HG03159 (cell line): ENCODE results near the gene ST6GAL1.
A peak's percentile ranks its signal among the peaks of the same experiment; 100 is the strongest.
"Not testable (repeated sequence)": the region's sequence is repeated elsewhere in the genome, so short reads cannot be mapped to it uniquely, and the experiment has no call there.

Experiments used
- ATAC-seq: cut with Tn5 transposase; IDR thresholded peaks from one replicate; pipeline ENCODE4 v1.9.1; 2021; ENCODE audit warnings: mild to moderate bottlenecking, moderate library complexity; ENCODE audit not compliant: unreplicated experiment

Gene ST6GAL1

DNA sequence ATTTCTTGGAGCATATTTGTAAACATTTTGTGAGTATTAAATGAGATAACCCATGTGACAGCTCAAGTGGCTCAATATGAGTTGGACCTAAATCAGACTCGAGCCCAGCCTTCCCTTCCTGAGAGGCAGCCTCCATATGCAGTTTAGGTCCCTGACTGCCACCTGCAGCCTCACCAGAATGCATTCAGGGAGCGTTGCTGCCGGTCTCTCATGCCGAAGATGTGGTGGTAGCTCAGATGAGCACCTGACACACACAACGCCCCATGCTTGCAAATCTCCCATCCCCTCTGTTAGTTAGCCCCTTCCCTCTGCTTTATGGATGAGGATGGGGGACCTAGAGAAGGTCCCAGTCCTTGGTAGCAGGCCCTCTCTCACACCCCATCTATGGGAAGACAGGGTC, 9.2 kb downstream of the ST6GAL1 start:
- ATAC-seq, result no peak

DNA sequence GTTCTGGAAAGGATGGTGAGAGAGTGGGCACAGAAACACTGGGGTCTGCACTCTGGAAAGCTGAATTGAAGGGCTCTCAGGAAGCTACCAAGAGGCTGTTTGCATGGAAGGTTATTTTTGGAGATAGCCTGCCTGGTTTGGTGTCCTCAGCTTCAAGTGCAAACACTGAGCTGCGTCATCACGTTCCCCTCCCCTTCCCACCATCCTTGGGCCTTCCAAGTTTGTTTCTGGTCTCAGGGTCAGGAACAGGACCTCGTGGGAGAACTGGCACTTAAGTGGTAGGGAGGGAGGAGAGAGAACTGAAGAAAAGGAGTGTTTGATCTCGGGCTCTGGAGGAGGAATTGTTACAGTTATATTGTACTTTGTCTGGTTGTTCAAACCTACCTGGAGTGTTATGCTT, 10.6 kb downstream of the ST6GAL1 start:
- no peak for ATAC-seq

DNA sequence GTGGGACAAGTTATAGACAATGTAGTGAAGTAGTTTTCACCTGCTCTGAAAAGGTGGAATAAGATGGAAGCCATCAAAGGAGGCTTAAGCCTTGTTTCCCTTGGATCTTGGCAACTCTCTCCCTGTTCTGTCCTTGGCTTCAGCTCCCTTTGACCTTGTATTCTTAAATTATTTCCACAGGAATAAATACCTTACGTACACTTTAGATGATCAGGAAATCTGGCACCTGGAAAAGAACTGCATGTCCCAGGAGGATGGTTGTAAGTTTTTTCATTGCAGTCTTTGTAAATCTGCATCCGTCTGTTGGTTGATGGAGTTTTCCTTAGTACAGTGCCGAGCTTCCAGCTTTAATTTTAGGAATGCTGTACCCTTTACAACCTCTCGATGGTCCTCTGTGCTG, 11.8 kb downstream of the ST6GAL1 start:
- ATAC-seq, result no peak

DNA sequence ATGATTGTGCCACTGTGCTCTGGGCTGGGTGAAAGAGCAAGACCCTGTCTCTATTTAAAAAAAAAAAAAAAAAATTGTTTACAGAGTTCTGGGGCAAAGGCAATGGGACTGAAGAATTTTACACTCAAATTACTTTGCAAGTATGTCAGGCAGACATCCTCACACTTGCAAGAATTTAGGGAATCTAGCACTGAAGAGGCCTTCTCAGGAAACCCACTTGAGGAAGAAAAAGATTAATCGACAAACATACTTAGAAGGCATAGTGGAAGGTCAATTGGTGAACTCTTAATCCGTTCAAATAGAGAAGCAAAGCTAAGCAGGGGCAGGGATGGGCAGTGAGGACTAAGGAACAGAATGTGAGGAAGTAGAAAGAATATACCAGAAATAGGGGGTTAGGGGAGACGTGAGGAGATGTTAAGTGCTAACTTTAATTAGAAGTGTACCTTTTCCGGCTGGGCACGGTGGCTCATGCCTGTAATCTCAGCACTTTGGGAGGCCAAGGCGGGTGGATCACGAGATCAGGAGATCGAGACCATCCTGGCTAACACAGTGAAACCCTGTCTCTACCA, 15.0 kb downstream of the ST6GAL1 start:
- no peak for ATAC-seq

DNA sequence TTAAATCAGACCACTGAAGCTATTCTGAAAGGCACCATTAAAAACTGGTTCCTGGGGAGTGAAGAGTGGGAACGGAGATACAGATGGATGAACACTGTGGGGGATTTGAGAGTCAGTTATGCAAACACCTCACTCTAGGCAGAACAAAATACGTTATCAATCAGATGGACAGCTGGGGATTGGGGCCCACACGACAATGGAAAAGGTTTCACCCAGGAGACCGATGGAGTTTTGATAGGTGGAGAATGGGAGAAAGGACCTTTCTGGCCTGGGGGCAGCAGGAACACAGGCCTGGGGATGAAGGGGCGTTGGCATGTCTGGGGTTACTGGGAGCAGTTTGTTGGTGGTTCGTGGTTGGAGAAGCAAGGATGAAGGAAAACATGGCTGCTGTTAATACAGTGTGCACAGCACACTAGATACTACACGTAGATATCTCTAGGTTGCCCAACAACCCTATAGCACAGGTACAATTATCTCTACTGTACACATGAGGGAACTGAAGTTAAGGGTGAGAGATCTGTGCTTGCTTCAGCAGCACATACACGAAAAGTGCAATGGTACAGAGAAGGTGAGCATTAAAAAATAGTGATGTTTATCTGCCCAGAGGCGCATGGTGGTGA, 16.5 kb downstream of the ST6GAL1 start:
- ATAC-seq, result peak; percentile 60

DNA sequence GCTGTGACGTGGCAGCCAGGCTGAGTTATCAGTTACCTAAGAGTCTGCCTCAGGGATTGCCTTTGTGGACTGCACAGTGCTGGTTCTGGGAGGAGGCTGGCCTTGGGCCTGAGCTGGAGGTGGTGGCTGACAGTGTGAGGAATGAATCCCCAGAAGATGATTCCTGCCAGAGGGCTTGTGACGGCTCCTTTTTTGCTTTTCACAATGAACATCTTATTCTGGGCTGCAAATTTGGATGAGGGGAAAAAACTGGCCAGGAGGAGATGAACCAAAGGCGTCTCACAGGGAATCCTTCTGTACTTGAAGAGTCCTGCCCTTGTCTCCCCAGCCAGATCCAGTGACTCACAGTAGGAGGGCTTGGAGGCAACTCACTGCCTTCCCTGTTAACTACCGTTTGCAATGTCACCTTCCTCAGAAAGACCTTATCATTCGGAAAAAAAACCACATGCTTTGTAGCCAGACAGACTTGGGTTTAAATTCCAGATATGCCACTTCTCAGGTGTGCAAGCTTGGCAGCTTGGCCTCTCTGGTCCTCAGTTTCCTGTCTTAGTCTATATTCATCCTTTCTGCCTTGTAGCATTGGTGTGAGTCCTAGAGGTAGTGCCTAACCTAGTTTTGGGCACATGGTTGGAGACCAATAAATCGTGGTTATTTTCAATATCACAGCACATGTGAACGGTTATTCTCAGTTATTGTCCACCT, 19.1 kb downstream of the ST6GAL1 start:
- no peak for ATAC-seq

DNA sequence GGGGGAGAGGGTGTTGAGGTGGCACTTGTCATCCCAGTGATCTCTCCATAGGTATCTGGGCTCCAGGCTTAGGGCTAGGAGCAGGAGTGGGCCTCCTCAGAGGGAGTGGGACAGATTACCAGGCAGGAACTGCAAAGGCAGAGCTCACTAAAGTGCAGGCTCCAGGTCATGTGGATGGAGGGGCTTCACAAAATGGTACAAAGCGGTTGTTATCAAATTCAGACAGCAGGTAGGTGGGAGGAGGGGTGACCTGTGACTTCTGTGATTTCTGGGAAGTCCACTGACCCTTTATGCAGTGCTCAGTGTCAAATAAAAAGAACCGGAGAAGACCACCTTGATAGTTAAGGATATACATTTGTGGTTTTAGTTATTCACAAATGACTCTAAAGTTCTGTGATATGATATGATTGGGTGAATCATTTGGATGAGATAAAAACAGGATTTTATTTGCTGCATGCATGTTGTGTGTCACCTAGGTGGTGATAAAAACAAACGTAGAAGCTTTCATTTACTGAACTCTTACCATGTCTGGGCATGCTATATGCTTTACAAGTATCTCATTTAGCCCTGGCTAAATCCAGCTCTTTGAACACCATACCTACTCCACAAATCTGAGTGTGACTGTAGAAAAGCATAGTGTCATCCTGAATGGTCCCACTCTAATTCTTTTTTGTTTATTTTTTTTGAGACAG, 20.2 kb downstream of the ST6GAL1 start:
- no peak for ATAC-seq

DNA sequence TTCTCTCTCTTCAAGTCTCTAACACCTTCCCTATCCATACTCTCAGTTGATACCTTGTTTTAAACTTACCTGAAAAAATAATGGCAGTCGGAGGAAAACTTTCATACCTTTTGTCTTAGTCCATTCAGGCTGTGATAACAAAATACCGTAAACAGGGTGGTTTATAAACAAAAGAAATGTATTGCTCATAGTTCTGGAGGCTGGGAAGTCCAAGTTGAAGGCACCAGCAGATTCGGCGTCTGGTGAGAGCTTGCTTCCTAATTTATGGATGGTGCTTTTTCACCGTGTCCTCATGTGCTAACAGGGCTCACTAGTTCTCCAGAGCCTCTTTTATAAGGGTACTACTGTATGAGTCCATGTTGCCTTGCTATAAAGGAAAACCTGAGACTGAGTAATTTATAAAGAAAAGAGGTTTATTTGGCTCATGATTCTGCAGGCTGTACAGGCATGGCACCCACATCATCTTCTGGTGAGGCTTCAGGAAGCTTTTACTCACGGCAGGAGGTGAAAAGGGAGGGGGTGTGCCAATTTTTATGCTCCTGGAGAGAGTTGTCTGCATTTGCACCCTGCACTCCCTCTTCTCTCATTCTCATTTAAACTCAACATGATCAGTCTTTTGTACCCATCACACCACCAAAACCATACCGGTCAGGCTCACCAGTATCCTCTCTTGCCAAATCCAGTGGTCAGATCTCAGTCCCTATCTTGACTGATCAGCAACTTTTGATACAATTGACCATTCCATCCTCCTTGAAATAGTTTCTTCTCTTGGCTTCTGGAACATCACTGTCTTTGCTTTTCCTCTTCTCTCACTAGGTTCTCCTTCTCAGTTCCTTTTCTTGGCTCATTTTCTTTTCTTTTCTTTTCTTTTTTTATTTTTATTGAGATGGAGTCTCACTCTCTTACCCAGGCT, 21.6 kb downstream of the ST6GAL1 start:
- ATAC-seq, result no peak

DNA sequence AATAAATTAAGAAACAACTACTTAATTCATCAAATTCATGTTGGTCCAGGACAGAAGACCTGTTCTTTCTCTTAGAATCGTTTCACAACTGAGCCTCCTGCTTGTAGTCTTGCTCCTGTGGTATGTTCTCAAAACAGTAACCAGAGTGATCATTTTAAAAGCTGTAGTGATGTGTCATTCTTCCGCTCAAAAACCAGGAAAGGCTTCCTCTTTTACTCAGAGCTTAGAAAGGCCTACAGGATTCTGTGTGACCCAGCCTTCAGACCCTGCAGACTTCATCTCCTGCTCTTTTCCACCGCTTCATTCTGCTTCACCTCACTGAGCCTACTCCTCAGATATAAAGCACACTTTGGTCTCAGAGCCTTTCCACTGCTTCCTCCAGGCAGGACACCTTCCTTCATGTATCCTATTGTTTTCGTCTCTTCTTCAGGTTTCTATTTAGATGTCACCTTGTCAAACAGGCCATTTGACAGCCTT, 22.7 kb downstream of the ST6GAL1 start:
- ATAC-seq, result no peak

DNA sequence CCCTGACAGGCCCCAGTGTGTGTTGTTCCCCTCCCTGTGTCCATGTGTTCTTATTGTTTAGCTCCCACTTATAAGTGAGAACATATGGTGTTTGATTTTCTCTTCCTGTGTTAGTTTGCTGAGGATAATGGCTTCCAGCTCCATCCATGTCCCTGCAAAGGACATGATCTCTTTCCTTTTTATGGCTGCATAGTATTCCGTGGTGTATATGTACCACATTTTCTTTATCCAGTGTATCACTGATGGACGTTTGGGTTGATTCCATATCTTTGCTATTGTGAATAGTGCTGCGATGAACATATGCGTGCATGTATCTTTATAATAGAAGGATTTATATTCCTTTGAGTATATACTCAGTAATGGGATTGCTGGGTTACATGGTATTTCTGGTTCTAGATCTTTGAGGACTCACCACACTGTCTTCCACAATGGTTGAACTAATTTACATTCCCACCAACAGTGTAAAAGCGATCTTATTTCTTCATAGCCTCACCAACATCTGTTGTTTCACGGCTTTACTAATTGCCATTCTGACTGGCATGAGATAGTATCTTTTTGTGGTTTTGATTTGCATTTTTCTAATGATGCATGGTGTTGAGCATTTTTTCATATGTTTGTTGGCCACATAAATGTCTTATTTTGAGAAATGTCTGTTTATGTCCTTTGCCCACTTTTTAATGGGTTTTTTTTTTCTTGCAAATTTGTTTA, 23.8 kb downstream of the ST6GAL1 start:
- not testable (repeated sequence) for ATAC-seq

DNA sequence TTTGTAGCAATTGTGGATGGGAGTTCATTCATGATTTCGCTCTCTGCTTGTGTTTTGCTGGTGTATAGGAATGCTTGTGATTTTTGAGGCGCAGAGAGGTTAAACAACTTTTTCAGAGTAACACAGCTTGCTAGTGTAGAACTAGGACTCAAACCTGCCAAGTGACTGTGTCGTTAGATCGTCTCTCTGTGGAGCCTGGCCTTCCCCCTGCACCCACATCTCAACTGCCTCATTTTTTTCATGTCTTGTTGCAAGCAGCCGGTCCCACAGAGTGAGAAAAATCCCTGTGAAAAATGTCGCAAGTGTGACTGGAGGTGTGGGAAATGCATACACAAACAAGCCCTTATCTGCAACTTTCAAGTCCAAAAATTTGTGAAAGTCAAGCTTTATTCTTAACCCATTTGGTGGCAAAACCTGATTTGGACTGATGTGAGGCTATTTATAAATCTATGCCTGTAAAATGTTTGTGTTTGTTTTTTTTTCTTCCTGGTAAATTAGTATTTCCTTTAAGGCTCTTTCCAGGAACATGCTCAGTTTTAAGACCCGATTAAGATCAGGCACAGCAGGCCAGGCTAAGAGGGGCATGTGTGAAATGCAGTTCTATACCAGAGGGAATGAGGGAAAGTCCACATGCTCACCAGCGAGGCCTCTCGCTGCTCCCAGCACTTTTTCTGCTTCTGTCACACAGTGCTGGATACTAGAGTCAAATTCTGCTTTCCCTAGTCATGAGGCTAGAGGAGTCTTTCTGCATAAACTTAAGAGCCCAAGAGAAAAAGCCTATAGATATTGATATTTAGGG, 25.8 kb downstream of the ST6GAL1 start:
- no peak for ATAC-seq

DNA sequence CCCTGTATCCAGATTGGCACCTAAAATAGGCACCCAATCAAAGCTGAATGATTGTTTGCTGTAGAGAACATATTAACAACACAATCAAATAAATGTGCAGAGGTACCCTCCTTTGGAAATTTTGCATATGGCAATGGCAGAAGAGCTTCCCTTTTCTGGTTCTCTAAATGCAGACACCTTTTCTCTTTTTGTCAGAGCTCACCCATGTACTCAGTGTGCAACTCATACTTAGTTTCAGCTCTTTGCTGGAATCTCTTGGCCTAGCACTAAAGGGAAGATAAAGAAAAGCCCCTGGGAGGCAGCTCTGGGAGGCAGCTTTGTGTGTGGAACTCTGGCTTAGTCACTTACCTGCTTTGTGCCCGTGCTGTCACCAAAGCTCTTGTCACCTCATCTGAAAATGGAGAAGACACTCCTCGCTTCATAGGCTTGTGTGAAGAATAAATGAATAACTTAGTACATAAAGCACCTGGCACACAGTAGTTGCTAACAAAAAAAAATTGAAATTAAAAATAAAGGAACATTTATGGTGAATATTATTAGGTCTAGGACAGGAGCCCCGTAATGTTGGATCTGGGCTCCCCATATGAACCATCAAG, 28.8 kb downstream of the ST6GAL1 start:
- no peak for ATAC-seq

DNA sequence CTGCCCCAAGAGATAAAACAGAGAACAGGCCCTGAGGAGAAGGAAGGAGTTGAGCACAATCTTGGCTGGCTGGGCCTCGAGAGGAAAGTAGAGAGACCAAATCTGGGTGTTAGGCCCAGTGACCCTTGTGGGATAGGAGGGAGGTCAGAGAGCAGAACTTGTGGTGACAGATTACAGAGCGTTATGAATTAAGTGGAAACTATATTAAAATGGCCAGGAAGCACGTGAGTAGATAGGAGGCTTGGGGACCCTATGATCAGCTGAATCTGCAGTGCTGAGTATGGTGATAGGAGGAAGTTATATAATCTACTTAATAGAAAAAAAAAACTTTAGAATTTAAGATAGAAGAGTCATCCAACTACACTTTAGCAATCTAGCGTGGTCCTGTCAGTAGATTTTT, 30.0 kb downstream of the ST6GAL1 start:
- no peak for ATAC-seq

DNA sequence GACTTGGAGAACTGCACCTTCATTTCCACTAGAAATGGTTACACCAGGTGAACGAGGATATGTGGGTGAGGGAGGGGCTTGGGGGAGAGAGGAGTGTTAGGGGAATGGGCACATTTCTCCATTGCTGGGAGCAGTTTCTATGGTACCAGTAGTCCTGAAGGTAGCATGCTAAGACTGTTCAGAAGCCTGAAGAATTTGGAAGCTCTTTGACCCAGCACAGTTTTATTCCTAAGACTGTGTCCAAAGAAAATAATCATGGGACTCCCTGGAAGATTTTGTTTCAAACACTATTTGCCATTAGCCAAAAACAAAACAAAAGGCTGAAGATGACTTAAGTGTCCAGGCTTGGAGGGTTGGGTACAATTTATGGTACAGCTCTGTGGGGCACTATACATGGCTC, 32.1 kb downstream of the ST6GAL1 start:
- ATAC-seq, result no peak

DNA sequence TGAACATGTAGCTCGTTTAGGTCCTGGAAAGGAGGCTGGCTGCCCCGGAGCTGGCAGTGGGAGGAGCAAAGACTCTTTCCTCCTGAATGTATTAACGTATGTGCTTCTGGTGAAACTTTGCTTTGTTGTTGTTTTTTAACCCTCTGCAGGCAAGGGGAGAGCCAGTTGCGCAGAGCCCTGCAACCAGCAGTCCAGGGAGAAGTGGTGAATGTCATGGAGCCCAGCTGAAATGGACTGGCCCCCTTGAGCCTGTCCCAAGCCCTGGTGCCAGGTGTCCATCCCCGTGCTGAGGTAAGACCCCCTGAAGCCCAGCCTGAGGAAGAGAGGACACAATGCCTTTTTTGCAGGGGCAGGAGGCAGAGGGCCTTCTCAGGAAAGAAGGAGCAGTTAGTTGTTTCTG, 33.3 kb downstream of the ST6GAL1 start:
- ATAC-seq, result no peak

DNA sequence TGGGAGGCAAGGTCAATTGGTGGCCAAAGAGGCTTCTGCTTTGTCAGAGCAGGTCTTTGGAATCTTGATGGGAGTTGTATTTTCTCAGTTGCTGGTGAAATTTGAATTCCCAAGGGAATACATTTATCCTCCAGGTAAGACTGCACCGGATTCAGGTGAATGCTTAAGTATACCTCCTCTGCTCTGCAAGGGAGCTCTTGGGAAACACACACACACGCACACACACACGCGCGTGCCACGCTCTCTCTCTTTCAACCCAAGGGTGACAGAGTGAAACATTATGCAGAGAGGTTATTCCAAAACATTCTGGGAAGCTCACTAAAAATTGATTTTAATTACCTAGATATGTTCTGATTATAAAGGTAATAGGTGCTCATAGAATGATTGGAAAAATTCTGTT, 33.7 kb downstream of the ST6GAL1 start:
- no peak for ATAC-seq

DNA sequence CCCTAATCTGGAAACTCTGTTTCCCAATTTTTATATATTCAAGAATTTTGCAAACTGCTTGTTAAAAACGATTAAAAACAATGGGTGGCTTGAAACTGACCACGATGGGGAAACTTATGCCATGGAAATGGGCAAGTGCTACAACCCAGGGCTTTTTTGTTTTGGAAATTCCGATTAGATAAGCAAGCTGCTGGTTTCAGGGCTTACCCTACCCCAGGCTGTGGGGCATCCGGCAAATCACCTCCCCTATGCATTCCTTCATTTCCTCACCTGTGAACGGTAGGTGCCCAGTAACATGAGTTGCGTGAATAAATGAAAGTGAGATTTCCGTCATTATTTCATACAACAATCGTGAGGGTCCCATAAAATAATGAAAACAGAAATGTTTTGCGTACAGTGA, 34.3 kb downstream of the ST6GAL1 start:
- ATAC-seq, result no peak

DNA sequence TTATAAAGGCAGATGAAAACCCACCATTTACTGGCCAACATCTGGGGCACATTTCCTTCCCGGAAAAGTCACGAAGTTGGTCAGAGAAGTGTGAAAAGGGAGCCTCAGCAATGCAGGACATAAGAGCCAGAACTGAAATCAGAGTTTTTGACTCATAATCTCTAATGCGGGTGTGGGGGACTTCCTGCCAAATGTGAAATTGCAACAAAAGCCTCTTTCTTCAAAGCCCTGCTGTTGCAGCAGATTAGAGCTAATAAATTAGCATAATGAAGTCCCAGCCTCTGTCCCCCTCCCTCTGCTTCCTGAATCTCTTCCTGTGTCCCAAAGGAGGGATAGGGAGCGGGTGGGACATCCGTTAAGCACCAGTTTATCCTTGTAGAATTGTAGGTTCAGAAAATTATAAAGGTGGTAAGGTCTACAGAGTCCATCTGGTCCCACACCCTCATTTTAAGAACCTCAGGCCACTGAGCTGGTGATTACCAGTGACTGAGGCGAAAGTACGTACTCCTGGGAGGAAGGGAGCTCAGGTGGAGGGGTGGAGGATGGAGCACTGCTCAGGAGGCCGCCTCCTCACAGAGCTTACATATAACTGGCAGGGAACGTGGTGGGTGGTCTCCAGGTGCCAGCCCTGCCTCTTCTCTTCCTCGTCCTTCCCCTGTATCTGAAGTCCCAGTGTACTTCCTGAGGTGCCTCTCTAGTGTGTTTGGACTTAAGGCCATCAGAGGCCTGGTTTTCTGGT, 35.0 kb downstream of the ST6GAL1 start:
- ATAC-seq, result peak; percentile 48
